ENCODE data around the gene MAPK10.

The MAPK10 gene

GRCh38 chr4:86269354-86269753, 90.5 kb downstream of the MAPK10 start:
- TF ChIP-seq SIN3A (IDR thresholded peaks at IDR 0.05; ENCODE audit: borderline replicate concordance, insufficient read depth, low read length) (no peak), REST (IDR thresholded peaks at IDR 0.05; ENCODE audit: insufficient read depth in 1 of 2, low read depth in 2 of 2, low read length in 2 of 2) (no peak), POLR2AphosphoS5 (IDR thresholded peaks at IDR 0.05; ENCODE audit: low read depth, low read length) (no peak), FOXP2 (optimal IDR thresholded peaks at IDR 0.05; ENCODE audit: borderline replicate concordance, extremely low read depth, extremely low read length, insufficient read depth) (no peak), TAF1 (IDR thresholded peaks at IDR 0.05; ENCODE audit: borderline replicate concordance, insufficient read depth, low read length) (no peak)

GRCh38 chr4:86264241-86264640, 95.6 kb downstream of the MAPK10 start:
- no peak for TF ChIP-seq REST (IDR thresholded peaks at IDR 0.05; ENCODE audit: insufficient read depth in 1 of 2, low read depth in 2 of 2, low read length in 2 of 2)

GRCh38 chr4:86261636-86262035, 98.2 kb downstream of the MAPK10 start:
- TF ChIP-seq TAF1 (IDR thresholded peaks at IDR 0.05; ENCODE audit: borderline replicate concordance, insufficient read depth, low read length): no peak
- no peak for TF ChIP-seq SIN3A (IDR thresholded peaks at IDR 0.05; ENCODE audit: borderline replicate concordance, insufficient read depth, low read length)
- no peak for TF ChIP-seq FOXP2 (optimal IDR thresholded peaks at IDR 0.05; ENCODE audit: borderline replicate concordance, extremely low read depth, extremely low read length, insufficient read depth)
- no peak for TF ChIP-seq POLR2AphosphoS5 (IDR thresholded peaks at IDR 0.05; ENCODE audit: low read depth, low read length)
- TF ChIP-seq REST (IDR thresholded peaks at IDR 0.05; ENCODE audit: insufficient read depth in 1 of 2, low read depth in 2 of 2, low read length in 2 of 2): no peak

GRCh38 chr4:86256086-86256485, 103.8 kb downstream of the MAPK10 start:
- TF ChIP-seq TAF1 (IDR thresholded peaks at IDR 0.05; ENCODE audit: borderline replicate concordance, insufficient read depth, low read length) (no peak), FOXP2 (optimal IDR thresholded peaks at IDR 0.05; ENCODE audit: borderline replicate concordance, extremely low read depth, extremely low read length, insufficient read depth) (no peak), SIN3A (IDR thresholded peaks at IDR 0.05; ENCODE audit: borderline replicate concordance, insufficient read depth, low read length) (no peak), REST (IDR thresholded peaks at IDR 0.05; ENCODE audit: insufficient read depth in 1 of 2, low read depth in 2 of 2, low read length in 2 of 2) (no peak), POLR2AphosphoS5 (IDR thresholded peaks at IDR 0.05; ENCODE audit: low read depth, low read length) (no peak)

GRCh38 chr4:86250619-86251018, 109.2 kb downstream of the MAPK10 start:
- TF ChIP-seq SIN3A (IDR thresholded peaks at IDR 0.05; ENCODE audit: borderline replicate concordance, insufficient read depth, low read length): no peak

Data from PFSK-1 (cell line).